Measurements from ENCODE around the gene SLC35D1.

Gene SLC35D1

GRCh38 chr1:67031859-67032247, 22.1 kb downstream of the SLC35D1 start:
- no peak for TF ChIP-seq CTCF (conservative IDR thresholded peaks at IDR 0.05; ENCODE audit: low read depth)
- no peak overlapping the region for H3K27ac ChIP-seq
- ChIA-PET CTCF (interaction anchor here (0.7 kb wide), 1 partner anchor 562 kb away, joined by 3 read pairs; no protein-coding TSS in a partner anchor), POLR2A (ENCODE audit: low non-redundant PET) (no interaction called here)
- DNase-seq (ENCODE audit: low spot score) = no peak

- H3K27ac ChIP-seq = no peak overlapping the region
- ChIA-PET POLR2A (ENCODE audit: low non-redundant PET) (no interaction called here), CTCF (interaction anchor here (0.6 to 0.7 kb wide), 2 partner anchors 46 to 561 kb away, joined by 3 to 6 read pairs; no protein-coding TSS in a partner anchor)
- no peak for TF ChIP-seq CTCF (conservative IDR thresholded peaks at IDR 0.05; ENCODE audit: low read depth)
- DNase-seq (ENCODE audit: low spot score) = no peak
These were observed 22.7 kb downstream of the SLC35D1 start for GRCh38 chr1:67031121-67031858.

GRCh38 chr1:67029472-67029871, 24.5 kb downstream of the SLC35D1 start:
- no peak for TF ChIP-seq CTCF (conservative IDR thresholded peaks at IDR 0.05; ENCODE audit: low read depth)
- H3K27ac ChIP-seq = no peak overlapping the region
- no peak for DNase-seq (ENCODE audit: low spot score)
- ChIA-PET POLR2A (ENCODE audit: low non-redundant PET) (no interaction called here), CTCF (no interaction called here)

GRCh38 chr1:67020765-67021164, 33.2 kb downstream of the SLC35D1 start:
- DNase-seq (ENCODE audit: low spot score) = no peak
- H3K27ac ChIP-seq = no peak overlapping the region
- ChIA-PET CTCF (no interaction called here), POLR2A (ENCODE audit: low non-redundant PET) (no interaction called here)
- TF ChIP-seq CTCF (conservative IDR thresholded peaks at IDR 0.05; ENCODE audit: low read depth) = no peak

GRCh38 chr1:67020304-67020703, 33.6 kb downstream of the SLC35D1 start:
- H3K27ac ChIP-seq = no peak overlapping the region
- no peak for TF ChIP-seq CTCF (conservative IDR thresholded peaks at IDR 0.05; ENCODE audit: low read depth)
- ChIA-PET POLR2A (ENCODE audit: low non-redundant PET) (interaction anchor here (1.0 kb wide), 1 partner anchor 17 kb away, joined by 3 read pairs; no protein-coding TSS in a partner anchor), CTCF (no interaction called here)
- DNase-seq (ENCODE audit: low spot score) = no peak

GRCh38 chr1:67019600-67020136, 34.3 kb downstream of the SLC35D1 start:
- DNase-seq (ENCODE audit: low spot score) = no peak
- TF ChIP-seq CTCF (conservative IDR thresholded peaks at IDR 0.05; ENCODE audit: low read depth) = no peak
- ChIA-PET CTCF (interaction anchor here (0.6 kb wide), 2 partner anchors 11 to 958 kb away, joined by 3 to 4 read pairs; no protein-coding TSS in a partner anchor), POLR2A (ENCODE audit: low non-redundant PET) (interaction anchor here (1.0 kb wide), 1 partner anchor 16 kb away, joined by 3 read pairs; no protein-coding TSS in a partner anchor)
- H3K27ac ChIP-seq = no peak overlapping the region

Measured in RWPE1 (cell line).